GM18909 (cell line): ENCODE measurements around the gene TTLL5.

Experiments used
- ATAC-seq: cut with Tn5 transposase; IDR thresholded peaks from one replicate; pipeline ENCODE4 v1.9.1; 2021; ENCODE audit warnings: mild to moderate bottlenecking; ENCODE audit not compliant: unreplicated experiment, poor library complexity

The TTLL5 gene

GRCh38 chr14:75660630-75661498, at the start of gene TTLL5, which contains the start of gene ERG28:
TSS of gene TTLL5 (plus strand) at chr14:75661246. CDS start at chr14:75663150, 1,904 bp downstream.
TSS of gene ERG28 (minus strand) at chr14:75660876. CDS start at chr14:75657502, 3,374 bp downstream.
- ATAC-seq, result peak; percentile 97

GRCh38 chr14:75612157-75612556, 48.9 kb upstream of the TTLL5 start:
- no peak for ATAC-seq

- ATAC-seq, result no peak
Observed at GRCh38 chr14:75614179-75614578, 46.9 kb upstream of the TTLL5 start.

GRCh38 chr14:75615200-75615599, 45.8 kb upstream of the TTLL5 start:
- no peak for ATAC-seq

- ATAC-seq, result no peak
Observed at GRCh38 chr14:75619548-75619947, 41.5 kb upstream of the TTLL5 start.

- ATAC-seq, result no peak
Observed at GRCh38 chr14:75625034-75625433, 36.0 kb upstream of the TTLL5 start.

- no peak for ATAC-seq
Observed at GRCh38 chr14:75626396-75626795, 34.6 kb upstream of the TTLL5 start.

GRCh38 chr14:75626863-75627262, 34.2 kb upstream of the TTLL5 start:
- no peak for ATAC-seq

GRCh38 chr14:75627406-75627805, 33.6 kb upstream of the TTLL5 start:
- no peak for ATAC-seq

- no peak for ATAC-seq
Observed at GRCh38 chr14:75628816-75629215, 32.2 kb upstream of the TTLL5 start.

GRCh38 chr14:75630695-75631452, 30.2 kb upstream of the TTLL5 start:
- ATAC-seq, result no peak

- no peak for ATAC-seq
Observed at GRCh38 chr14:75631453-75631831, 29.6 kb upstream of the TTLL5 start.

GRCh38 chr14:75634848-75635247, 26.2 kb upstream of the TTLL5 start:
- no peak for ATAC-seq

GRCh38 chr14:75636100-75636692, 24.9 kb upstream of the TTLL5 start:
- ATAC-seq, result no peak

GRCh38 chr14:75640876-75641275, 20.2 kb upstream of the TTLL5 start:
- no peak for ATAC-seq

GRCh38 chr14:75643985-75644384, 17.1 kb upstream of the TTLL5 start:
- ATAC-seq, result no peak

- no peak for ATAC-seq
Observed at GRCh38 chr14:75645056-75645455, 16.0 kb upstream of the TTLL5 start.

GRCh38 chr14:75646762-75647161, 14.3 kb upstream of the TTLL5 start:
- no peak for ATAC-seq

GRCh38 chr14:75647640-75648039, 13.4 kb upstream of the TTLL5 start:
- no peak for ATAC-seq

- no peak for ATAC-seq
Observed at GRCh38 chr14:75648066-75648838, 12.8 kb upstream of the TTLL5 start.
